K562 (cell line): ENCODE data around the gene AGL. TPM values are rescaled to one million over a fixed set of nuclear protein-coding genes. Genes with fewer than 3 reads are reported as not detected.
A peak's percentile ranks its signal among the peaks of the same experiment; 100 is the strongest.

ENCODE experiments used
- ETS2 ChIP-seq: IDR thresholded peaks from 2 replicates; pipeline ENCODE4 v1.6.1; 2016; ENCODE audit warnings: borderline replicate concordance, missing genetic modification characterization, mild to moderate bottlenecking, moderate library complexity, missing compliant biosample characterization; ENCODE audit not compliant: poor library complexity, severe bottlenecking
- FOXA1 ChIP-seq: fragments of 450-650 bp; IDR thresholded peaks from 2 replicates; pipeline ENCODE4 v1.6.1; 2016; ENCODE audit warnings: mild to moderate bottlenecking, borderline replicate concordance
- GABPA ChIP-seq: fragments of 200-800 bp; sonication (Bioruptor generic); conservative IDR thresholded peaks from 2 replicates; pipeline ENCODE4 v1.6.1; 2016; ENCODE audit warnings: low read depth, missing genetic modification characterization, missing compliant biosample characterization
- GTF2E2 ChIP-seq: fragments of 200-800 bp; sonication (Bioruptor generic); IDR thresholded peaks from 2 replicates; pipeline ENCODE4 v1.6.1; 2016; ENCODE audit warnings: missing genetic modification characterization, missing compliant biosample characterization
- HDGF ChIP-seq: fragments of 450-650 bp; IDR thresholded peaks from 2 replicates; pipeline ENCODE4 v1.6.1; 2016
- ILF3 ChIP-seq: fragments of 450-650 bp; IDR thresholded peaks from 2 replicates; pipeline ENCODE4 v1.6.1; 2018; ENCODE audit warnings: antibody characterized with exemption, mild to moderate bottlenecking, moderate library complexity, borderline replicate concordance
- PHF20 ChIP-seq: fragments of 450-650 bp; IDR thresholded peaks from 2 replicates; pipeline ENCODE4 v1.6.1; 2018; ENCODE audit not compliant: partially characterized antibody
- PTBP1 ChIP-seq: fragments of 200-400 bp; formaldehyde crosslinking; IDR thresholded peaks from 2 replicates; pipeline ENCODE4 v1.6.1; 2017; ENCODE audit warnings: low read depth, low read length
- SMAD2 ChIP-seq: fragments of 150-350 bp; IDR thresholded peaks from 2 replicates; pipeline ENCODE4 v1.6.1; 2014; ENCODE audit warnings: low read depth, mild to moderate bottlenecking, low read length
- SRF ChIP-seq, 2 experiments: fragments of 250-450, 450-650 bp in 1 of 2; sonication (Bioruptor Pico) in 1 of 2; sonication (generic) in 1 of 2; formaldehyde crosslinking; IDR thresholded peaks; 2 replicates each; pipeline versions ENCODE4 v1.5.0 to v1.5.1; 2020 to 2022; ENCODE audit warnings: mild to moderate bottlenecking in 1 of 2, missing genetic modification reagents in 1 of 2
- STAG1 ChIP-seq: sonication (generic); formaldehyde crosslinking; IDR thresholded peaks from 2 replicates; pipeline ENCODE4 v1.5.0; 2020; ENCODE audit warnings: missing genetic modification reagents, borderline replicate concordance
- TEAD1 ChIP-seq, 2 experiments: fragments of 450-650 bp in 1 of 2; sonication (generic) in 1 of 2; formaldehyde crosslinking; IDR thresholded peaks; 2 replicates each; pipeline versions ENCODE4 v1.4.0 to v1.8.0; 2020 to 2022; ENCODE audit warnings: mild to moderate bottlenecking in 2 of 2, missing genetic modification reagents in 1 of 2
- ZNF316 ChIP-seq: fragments of 450-650 bp; IDR thresholded peaks from 2 replicates; pipeline ENCODE4 v1.6.1; 2016
- ZNF584 ChIP-seq: fragments of 200-800 bp; sonication (Bioruptor generic); IDR thresholded peaks from 2 replicates; pipeline ENCODE4 v1.6.1; 2016; ENCODE audit warnings: low read depth, mild to moderate bottlenecking, missing genetic modification characterization, missing compliant biosample characterization
- ZNF696 ChIP-seq: fragments of 250-450 bp; sonication (Bioruptor Pico); conservative IDR thresholded peaks from 2 replicates; pipeline ENCODE4 v1.4.0; 2020; ENCODE audit warnings: mild to moderate bottlenecking, moderate library complexity
- polyA plus RNA-seq, 8 experiments: library from polyadenylated mRNA; depleted of rRNA in 4 of 8; stranded (reverse) in 5 of 8; unstranded in 3 of 8; fragments of >200 nt; fragmentation: Nextera tagmentation in 2 of 8; fragmentation: Illumina TruSeq in 1 of 8; extraction: Ambion mirVana in 2 of 8; extraction: Trizol in 1 of 8; gene quantifications; 2 replicates each; pipeline versions ENCODE4 v1.2.1 to v1.2.3, GENCODE V29; 2011 to 2014; ENCODE audit warnings: inconsistent platforms in 1 of 8, missing spikeins in 1 of 8
- total RNA-seq, 7 experiments: library from RNA; depleted of rRNA in 6 of 7; stranded (reverse); fragments of >200 nt in 6 of 7; fragmentation: Illumina TruSeq in 2 of 7; extraction: Trizol in 2 of 7; gene quantifications; 2 replicates each; pipeline versions ENCODE4 v1.2.1 to v1.2.3, GENCODE V29; 2011 to 2021; ENCODE audit warnings: low replicate concordance in 1 of 7
- TF ChIP-seq, protein P1 (sequence below): sonication (generic); formaldehyde crosslinking; IDR thresholded peaks from 2 replicates; pipeline ENCODE4 v1.8.0; 2022; ENCODE audit warnings: mild to moderate bottlenecking, low read depth, missing genetic modification reagents
- TF ChIP-seq, protein P2 (sequence below): fragments of 450-650 bp; IDR thresholded peaks from 2 replicates; pipeline ENCODE4 v1.6.1; 2016; ENCODE audit warnings: missing biosample characterization, missing genetic modification characterization
- TF ChIP-seq, protein P3 (sequence below): fragments of 450-650 bp; formaldehyde crosslinking; IDR thresholded peaks from 2 replicates; pipeline ENCODE4 v1.4.0; 2020; ENCODE audit warnings: mild to moderate bottlenecking, mixed read lengths
- TF ChIP-seq, protein P4 (sequence below): fragments of 250-450 bp; sonication (Bioruptor Pico); IDR thresholded peaks from 2 replicates; pipeline ENCODE4 v1.8.0; 2022; ENCODE audit warnings: moderate library complexity, mild to moderate bottlenecking, inconsistent platforms
- TF ChIP-seq, protein P5 (sequence below): fragments of 450-650 bp; IDR thresholded peaks from 2 replicates; pipeline ENCODE4 v1.6.1; 2016; ENCODE audit warnings: borderline replicate concordance

Gene AGL
- total and polyA plus RNA-seq, 9 of the 15 experiments (the other 6 are each of a cell fraction or from before 2014, with no cell fraction given) = 6.3 to 20.4 (median 12.4) TPM

DNA sequence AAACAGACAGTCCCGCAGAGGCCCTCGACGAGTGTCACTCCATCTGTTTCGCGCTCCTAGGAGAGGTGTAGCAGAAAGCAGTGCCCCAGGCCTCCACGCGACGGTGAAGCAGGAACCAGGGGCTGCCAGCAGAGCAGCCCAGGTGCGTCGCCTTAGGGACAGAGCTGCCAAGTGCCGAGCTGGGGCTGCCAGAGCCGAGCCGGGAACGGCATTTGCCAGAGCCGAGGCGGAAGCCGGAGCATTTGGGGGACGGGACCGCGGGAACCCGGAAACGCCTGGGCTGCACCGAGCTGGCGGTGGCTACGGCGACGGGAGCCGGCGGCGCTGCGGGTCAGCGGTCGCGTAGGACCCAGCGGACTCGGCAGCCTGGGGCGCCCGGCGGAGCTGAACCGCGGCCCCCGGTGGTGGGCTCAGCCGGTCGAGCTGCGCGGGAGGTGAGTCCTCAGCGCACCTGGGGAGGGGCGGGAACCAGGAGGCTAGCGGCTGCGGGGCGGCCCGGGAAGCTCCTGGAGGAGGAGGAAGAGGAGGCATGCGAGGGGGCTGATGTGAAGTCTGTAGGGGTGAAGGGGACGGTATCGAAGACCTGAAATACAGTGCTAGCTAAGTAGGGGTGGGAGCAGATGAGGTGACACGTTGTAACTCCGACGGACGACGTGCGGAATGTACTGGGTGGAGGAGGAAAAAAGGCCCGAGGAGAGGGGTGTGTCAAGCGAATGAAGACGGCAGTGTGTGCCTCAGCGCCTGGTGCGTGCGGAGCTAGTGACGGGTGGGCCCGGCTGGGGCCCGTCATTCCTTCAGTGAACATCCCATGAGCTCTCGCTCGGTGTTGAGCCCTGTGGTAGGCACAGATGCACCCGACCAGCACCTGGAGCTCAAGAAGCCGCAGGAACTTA, 119.8 kb downstream of the AGL start, which contains the start of gene SLC35A3 (continued):
- TF ChIP-seq ZNF696 (CRISPR knock-in tag) (no peak), ETS2 (tag) (no peak), PHF20 (peak; percentile 94), SMAD2 (no peak), ZNF316 (no peak), GABPA (tag) (peak; percentile 97), HDGF (no peak), FOXA1 (no peak), STAG1 (no peak), ILF3 (no peak), ZNF584 (CRISPR knock-in tag) (peak; percentile 33; the same call in 1 of the 2 replicates), GTF2E2 (tag) (peak; percentile 91), SRF (CRISPR knock-in tag; IDR thresholded peaks at IDR 0.05) (0 out of 4 replicates have a peak, but pooled peaks of 1 of the 2 experiments have one; percentile 38), PTBP1 (no peak), TEAD1 (CRISPR knock-in tag; IDR thresholded peaks at IDR 0.05) (peak in 1 of 2 experiments; percentile 23; a peak in 1 of 4 replicates)
- TF ChIP-seq, protein P1, sequence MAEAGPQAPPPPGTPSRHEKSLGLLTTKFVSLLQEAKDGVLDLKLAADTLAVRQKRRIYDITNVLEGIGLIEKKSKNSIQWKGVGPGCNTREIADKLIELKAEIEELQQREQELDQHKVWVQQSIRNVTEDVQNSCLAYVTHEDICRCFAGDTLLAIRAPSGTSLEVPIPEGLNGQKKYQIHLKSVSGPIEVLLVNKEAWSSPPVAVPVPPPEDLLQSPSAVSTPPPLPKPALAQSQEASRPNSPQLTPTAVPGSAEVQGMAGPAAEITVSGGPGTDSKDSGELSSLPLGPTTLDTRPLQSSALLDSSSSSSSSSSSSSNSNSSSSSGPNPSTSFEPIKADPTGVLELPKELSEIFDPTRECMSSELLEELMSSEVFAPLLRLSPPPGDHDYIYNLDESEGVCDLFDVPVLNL = no peak
- TF ChIP-seq, protein P2, sequence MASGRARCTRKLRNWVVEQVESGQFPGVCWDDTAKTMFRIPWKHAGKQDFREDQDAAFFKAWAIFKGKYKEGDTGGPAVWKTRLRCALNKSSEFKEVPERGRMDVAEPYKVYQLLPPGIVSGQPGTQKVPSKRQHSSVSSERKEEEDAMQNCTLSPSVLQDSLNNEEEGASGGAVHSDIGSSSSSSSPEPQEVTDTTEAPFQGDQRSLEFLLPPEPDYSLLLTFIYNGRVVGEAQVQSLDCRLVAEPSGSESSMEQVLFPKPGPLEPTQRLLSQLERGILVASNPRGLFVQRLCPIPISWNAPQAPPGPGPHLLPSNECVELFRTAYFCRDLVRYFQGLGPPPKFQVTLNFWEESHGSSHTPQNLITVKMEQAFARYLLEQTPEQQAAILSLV = no peak
- TF ChIP-seq, protein P3, sequence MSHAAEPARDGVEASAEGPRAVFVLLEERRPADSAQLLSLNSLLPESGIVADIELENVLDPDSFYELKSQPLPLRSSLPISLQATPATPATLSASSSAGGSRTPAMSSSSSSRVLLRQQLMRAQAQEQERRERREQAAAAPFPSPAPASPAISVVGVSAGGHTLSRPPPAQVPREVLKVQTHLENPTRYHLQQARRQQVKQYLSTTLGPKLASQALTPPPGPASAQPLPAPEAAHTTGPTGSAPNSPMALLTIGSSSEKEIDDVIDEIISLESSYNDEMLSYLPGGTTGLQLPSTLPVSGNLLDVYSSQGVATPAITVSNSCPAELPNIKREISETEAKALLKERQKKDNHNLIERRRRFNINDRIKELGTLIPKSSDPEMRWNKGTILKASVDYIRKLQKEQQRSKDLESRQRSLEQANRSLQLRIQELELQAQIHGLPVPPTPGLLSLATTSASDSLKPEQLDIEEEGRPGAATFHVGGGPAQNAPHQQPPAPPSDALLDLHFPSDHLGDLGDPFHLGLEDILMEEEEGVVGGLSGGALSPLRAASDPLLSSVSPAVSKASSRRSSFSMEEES (CRISPR knock-in tag) = no peak
- TF ChIP-seq, protein P4, sequence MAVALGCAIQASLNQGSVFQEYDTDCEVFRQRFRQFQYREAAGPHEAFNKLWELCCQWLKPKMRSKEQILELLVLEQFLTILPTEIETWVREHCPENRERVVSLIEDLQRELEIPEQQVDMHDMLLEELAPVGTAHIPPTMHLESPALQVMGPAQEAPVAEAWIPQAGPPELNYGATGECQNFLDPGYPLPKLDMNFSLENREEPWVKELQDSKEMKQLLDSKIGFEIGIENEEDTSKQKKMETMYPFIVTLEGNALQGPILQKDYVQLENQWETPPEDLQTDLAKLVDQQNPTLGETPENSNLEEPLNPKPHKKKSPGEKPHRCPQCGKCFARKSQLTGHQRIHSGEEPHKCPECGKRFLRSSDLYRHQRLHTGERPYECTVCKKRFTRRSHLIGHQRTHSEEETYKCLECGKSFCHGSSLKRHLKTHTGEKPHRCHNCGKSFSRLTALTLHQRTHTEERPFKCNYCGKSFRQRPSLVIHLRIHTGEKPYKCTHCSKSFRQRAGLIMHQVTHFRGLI (CRISPR knock-in tag) = no peak
- TF ChIP-seq, protein P5, sequence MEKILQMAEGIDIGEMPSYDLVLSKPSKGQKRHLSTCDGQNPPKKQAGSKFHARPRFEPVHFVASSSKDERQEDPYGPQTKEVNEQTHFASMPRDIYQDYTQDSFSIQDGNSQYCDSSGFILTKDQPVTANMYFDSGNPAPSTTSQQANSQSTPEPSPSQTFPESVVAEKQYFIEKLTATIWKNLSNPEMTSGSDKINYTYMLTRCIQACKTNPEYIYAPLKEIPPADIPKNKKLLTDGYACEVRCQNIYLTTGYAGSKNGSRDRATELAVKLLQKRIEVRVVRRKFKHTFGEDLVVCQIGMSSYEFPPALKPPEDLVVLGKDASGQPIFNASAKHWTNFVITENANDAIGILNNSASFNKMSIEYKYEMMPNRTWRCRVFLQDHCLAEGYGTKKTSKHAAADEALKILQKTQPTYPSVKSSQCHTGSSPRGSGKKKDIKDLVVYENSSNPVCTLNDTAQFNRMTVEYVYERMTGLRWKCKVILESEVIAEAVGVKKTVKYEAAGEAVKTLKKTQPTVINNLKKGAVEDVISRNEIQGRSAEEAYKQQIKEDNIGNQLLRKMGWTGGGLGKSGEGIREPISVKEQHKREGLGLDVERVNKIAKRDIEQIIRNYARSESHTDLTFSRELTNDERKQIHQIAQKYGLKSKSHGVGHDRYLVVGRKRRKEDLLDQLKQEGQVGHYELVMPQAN = peak; percentile 97
